ENCODE data around the gene TLE5.
"Not testable (repeated sequence)": the region's sequence is repeated elsewhere in the genome, so short reads cannot be mapped to it uniquely, and the experiment has no call there.

The TLE5 gene

DNA sequence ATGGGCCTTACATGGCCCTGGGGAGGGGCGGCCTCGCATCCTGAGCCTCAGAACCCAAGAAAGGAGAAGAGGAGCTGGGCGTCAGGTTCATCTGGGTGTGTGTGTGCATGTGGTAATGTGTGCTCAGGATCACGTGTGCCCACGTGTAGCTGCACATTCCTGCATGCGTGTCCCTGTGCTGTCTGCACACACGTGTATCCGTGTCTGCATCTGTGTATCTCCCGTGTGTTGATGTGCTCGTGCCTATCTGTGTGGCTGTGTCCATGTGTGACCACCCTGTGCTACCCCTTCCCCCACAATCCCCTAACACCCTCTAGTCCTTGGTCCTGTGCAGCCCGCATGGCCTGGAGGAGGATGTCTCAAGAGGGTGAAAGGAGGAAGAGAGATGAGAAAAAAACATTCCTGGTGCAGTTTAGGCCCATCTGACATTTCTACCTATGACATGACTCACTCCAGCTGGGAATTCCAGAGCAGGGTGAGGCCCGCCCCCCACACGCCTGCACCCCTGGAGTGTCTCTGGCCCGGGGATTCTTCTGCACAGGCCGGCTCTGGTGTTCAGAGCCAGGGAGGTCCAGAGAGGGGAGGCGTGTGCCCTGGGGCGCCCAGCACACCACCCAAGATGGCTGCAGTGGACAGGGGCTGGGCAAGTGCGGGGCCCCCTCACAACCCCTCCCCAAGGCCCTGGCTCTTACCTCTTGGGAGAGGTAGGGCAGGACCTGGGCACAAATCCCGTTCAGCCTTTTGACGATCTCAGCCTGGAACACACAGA, 7.1 kb downstream of the TLE5 start:
- DNase-seq (ENCODE audit: low spot score): peak; percentile 92
- TF ChIP-seq, protein P1, sequence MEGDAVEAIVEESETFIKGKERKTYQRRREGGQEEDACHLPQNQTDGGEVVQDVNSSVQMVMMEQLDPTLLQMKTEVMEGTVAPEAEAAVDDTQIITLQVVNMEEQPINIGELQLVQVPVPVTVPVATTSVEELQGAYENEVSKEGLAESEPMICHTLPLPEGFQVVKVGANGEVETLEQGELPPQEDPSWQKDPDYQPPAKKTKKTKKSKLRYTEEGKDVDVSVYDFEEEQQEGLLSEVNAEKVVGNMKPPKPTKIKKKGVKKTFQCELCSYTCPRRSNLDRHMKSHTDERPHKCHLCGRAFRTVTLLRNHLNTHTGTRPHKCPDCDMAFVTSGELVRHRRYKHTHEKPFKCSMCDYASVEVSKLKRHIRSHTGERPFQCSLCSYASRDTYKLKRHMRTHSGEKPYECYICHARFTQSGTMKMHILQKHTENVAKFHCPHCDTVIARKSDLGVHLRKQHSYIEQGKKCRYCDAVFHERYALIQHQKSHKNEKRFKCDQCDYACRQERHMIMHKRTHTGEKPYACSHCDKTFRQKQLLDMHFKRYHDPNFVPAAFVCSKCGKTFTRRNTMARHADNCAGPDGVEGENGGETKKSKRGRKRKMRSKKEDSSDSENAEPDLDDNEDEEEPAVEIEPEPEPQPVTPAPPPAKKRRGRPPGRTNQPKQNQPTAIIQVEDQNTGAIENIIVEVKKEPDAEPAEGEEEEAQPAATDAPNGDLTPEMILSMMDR (conservative IDR thresholded peaks at IDR 0.05; ENCODE audit: low read depth): no peak
- ChIA-PET POLR2A (ENCODE audit: low non-redundant PET) (no interaction called here), CTCF (interaction anchor here (0.5 to 1.0 kb wide), 5 partner anchors 18 to 220 kb away, joined by 3 to 4 read pairs (median 4); no protein-coding TSS in a partner anchor)
- peak overlapping the region; percentile 100 for H3K27ac ChIP-seq

DNA sequence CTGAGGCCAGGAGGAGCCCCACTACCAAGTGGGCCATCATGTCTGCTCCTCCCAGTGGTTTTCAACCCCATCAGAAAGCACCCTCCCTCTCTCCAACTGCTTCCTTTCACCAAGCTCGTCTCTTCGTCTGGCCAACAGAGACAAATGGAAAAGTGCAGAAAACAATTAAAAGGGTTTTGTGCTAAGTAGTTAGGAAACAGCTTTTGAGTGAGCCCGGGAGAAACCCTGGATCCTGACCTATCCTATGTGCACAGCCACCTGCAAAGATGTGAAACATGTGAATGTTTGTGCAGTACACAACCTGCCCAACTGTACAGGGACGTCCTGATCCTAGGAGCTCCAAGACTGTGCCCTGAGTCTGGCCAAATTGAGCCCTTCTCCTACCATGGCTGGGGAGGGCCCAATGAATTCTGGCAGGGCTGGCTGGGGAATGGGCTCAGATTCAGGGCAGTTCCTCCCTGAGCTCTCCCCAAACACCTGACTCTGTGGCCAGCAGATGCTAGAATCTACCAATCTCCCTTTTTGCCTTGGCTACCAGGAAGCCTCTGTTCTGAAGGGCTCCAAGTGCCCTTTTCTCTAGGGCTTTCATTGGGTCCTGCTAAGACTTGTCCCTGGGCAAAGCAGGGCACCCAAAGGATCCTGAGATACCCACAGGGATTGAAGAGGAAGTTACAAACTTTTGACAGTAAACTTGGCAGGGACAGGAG, 7.9 kb downstream of the TLE5 start:
- CTCF ChIA-PET: interaction anchor here (0.5 to 0.7 kb wide), 3 partner anchors 18 to 157 kb away, joined by 4 read pairs; no protein-coding TSS in a partner anchor
- TF ChIP-seq, protein P1 (conservative IDR thresholded peaks at IDR 0.05; ENCODE audit: low read depth): no peak
- DNase-seq (ENCODE audit: low spot score): no peak
- POLR2A ChIA-PET (ENCODE audit: low non-redundant PET): no interaction called here
- H3K27ac ChIP-seq: peak overlapping the region; percentile 100

DNA sequence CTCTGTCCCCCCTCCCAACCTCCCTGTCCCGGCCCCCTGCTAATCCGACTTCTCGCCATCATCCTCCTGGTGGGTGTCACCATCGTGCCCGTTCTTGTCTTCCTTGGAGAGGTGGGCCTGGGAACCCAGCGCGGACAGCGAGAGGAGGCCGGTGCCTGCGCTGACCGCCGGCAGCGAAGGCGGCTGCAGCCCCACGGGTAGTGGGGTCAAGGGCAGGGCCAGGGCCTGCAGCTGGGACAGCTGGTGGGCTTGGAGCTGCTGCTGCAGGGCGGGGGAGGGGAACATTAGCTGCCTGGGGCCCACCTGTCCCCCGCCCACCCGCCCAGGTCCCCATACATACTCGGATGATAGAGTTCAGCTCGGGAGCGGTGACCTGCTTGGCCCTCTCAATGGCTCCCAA, 8.5 kb downstream of the TLE5 start:
- no peak for DNase-seq (ENCODE audit: low spot score)
- TF ChIP-seq, protein P1 (conservative IDR thresholded peaks at IDR 0.05; ENCODE audit: low read depth): no peak
- peak overlapping the region; percentile 100 for H3K27ac ChIP-seq
- CTCF ChIA-PET: no interaction called here
- POLR2A ChIA-PET (ENCODE audit: low non-redundant PET): no interaction called here

DNA sequence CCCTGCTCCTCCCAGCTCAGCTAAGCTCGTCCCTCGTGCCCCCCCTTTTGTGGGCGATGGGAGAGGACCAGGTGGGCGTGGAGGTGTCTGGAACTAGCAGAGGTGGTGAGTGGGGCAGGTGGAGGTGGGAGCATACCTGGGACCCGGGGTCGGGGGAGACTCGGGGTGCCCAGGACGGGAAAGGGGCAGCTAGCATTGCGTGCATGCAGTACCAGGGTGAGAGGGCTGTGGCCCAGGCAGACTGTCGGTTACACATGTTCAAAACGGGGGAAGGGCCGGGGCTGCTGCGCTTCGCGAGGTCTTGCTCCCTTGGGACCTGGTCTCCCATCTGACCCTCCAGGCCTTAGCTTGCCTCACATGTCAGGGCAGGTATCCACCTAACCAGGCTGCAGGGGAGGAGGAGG, 9.1 kb downstream of the TLE5 start:
- TF ChIP-seq, protein P1 (conservative IDR thresholded peaks at IDR 0.05; ENCODE audit: low read depth): no peak
- H3K27ac ChIP-seq: peak overlapping the region; percentile 100
- CTCF ChIA-PET: interaction anchor here (0.5 to 1.2 kb wide), 2 partner anchors 17 to 51 kb away, joined by 3 to 9 read pairs; no protein-coding TSS in a partner anchor
- POLR2A ChIA-PET (ENCODE audit: low non-redundant PET): interaction anchor here (0.5 kb wide), 1 partner anchor 132 kb away, joined by 3 read pairs; no protein-coding TSS in a partner anchor
- no peak for DNase-seq (ENCODE audit: low spot score)

DNA sequence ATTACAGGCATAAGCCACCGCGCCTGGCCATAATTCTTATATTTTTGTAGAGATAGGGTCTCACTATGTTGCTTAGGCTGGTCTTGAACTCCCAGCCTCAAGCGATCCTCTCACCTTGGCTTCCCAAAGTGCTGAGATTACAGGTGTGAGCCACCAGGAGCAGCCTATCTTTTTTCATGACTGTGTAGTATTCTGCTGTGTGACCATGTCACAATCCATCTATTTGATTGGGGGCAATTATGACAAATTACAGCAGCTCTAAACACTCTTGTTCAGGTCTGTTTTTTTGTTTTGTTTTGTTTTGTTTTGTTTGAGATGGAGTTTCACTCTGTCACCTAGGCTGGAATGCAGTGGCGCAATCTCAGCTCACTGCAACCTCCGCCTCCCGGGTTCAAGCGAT, 12.3 kb downstream of the TLE5 start:
- CTCF ChIA-PET: interaction anchor here (0.7 kb wide), 1 partner anchor 1262 kb away, joined by 11 read pairs; no protein-coding TSS in a partner anchor

DNA sequence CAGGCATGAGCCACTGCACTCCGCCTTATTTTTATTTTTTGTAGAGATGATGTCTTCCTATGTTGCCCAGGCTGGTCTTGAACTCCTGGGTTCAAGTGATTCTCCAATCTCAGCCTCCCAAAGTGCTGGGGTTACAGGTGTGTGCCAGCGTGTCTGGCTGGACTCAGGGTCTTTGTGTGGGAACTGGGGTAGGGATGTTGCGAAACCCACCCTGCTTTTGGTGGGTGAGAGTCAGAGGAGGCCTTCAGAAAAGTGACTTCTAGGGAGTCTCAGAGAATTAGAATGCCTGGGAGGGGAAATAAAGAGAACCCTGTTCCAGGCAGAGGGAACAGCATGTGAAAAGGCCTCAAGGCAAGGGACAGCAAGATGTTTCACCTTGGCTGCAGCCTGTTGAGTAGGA, 13.2 kb downstream of the TLE5 start:
- CTCF ChIA-PET: no interaction called here
- POLR2A ChIA-PET (ENCODE audit: low non-redundant PET): no interaction called here
- TF ChIP-seq, protein P1 (conservative IDR thresholded peaks at IDR 0.05; ENCODE audit: low read depth): no peak
- no peak for DNase-seq (ENCODE audit: low spot score)
- H3K27ac ChIP-seq: peak overlapping the region; percentile 76

More for the DNA sequence above, 12.3 kb downstream of the TLE5 start:
- H3K27ac ChIP-seq: peak overlapping the region; percentile 100
- DNase-seq (ENCODE audit: low spot score); POLR2A ChIA-PET (ENCODE audit: low non-redundant PET): not testable (repeated sequence)

DNA sequence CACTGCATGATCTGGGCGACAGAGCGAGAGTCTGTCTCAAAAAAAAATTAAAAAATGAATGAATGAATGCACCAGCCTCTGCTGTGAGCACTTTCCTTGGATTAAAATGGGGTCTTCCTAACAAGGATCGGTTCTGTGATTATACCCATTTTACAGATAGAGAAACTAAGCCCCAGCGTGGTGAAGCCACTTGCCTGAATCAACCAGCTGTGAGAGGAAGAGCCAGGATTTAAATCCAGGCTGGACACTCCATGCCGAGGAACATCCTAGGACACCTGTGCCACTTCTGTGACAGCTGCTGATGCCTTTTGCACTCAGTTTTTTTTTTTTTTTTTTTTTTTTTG, 14.1 kb downstream of the TLE5 start:
- TF ChIP-seq, protein P1 (conservative IDR thresholded peaks at IDR 0.05; ENCODE audit: low read depth): no peak
- ChIA-PET CTCF (no interaction called here), POLR2A (ENCODE audit: low non-redundant PET) (no interaction called here)
- H3K27ac ChIP-seq: peak overlapping the region; percentile 76
- DNase-seq (ENCODE audit: low spot score): no peak
